Activated naive CD4-positive, alpha-beta T cell treated with anti-CD3 and anti-CD28 coated beads, Interleukin-2, amount 10 ng/mL, durations not matched to agents 7 days and 5 days (primary cell): ENCODE measurements around the gene TMEM239.

Experiments used
- CTCF ChIA-PET: fragments of 350-600 bp; sonication (Branson Sonifier 250); formaldehyde crosslinking; loops from one replicate; lab custom pipeline; 2021; ENCODE audit warnings: antibody characterized with exemption; lab: Charles Lee
- DNase-seq: peaks from one replicate; pipeline ENCODE4 v3.0.0-alpha.2; 2020
- H3K27ac Mint-ChIP-seq: one replicate; pipeline ENCODE4 v1.8.0; 2021; ENCODE audit warnings: mild to moderate bottlenecking, moderate library complexity, mixed read lengths
- H3K27me3 Mint-ChIP-seq: one replicate; pipeline ENCODE4 v1.8.0; 2021; ENCODE audit warnings: mild to moderate bottlenecking, mixed read lengths
- H3K36me3 Mint-ChIP-seq: one replicate; pipeline ENCODE4 v1.8.0; 2021; ENCODE audit warnings: mixed read lengths
- H3K4me1 Mint-ChIP-seq: one replicate; pipeline ENCODE4 v1.8.0; 2021; ENCODE audit warnings: mixed read lengths
- H3K4me3 Mint-ChIP-seq: one replicate; pipeline ENCODE4 v1.8.0; 2021; ENCODE audit warnings: mild to moderate bottlenecking, moderate library complexity, mixed read lengths
- H3K9me3 Mint-ChIP-seq: one replicate; pipeline ENCODE4 v1.8.0; 2021; ENCODE audit warnings: mixed read lengths

TMEM239 gene

GRCh38 chr20:2839732-2840137 is 23.6 kb downstream of the TMEM239 start:
- no peaks in the 10 kb centered on the region for H3K9me3 Mint-ChIP-seq
- H3K4me1 Mint-ChIP-seq, result peaks cover 20% of the 10 kb centered on the region
- peaks cover 15% of the 10 kb centered on the region for H3K36me3 Mint-ChIP-seq
- CTCF ChIA-PET, result interaction anchor here (0.8 to 1.6 kb wide), 2 partner anchors 96 to 152 kb away, joined by 3 to 7 read pairs; no protein-coding TSS in a partner anchor
- no peaks in the 10 kb centered on the region for H3K27me3 Mint-ChIP-seq
- peak overlapping the region; percentile 65 for H3K4me3 Mint-ChIP-seq
- H3K27ac Mint-ChIP-seq, result peak overlapping the region; percentile 81
- DNase-seq, result no peak

DNA sequence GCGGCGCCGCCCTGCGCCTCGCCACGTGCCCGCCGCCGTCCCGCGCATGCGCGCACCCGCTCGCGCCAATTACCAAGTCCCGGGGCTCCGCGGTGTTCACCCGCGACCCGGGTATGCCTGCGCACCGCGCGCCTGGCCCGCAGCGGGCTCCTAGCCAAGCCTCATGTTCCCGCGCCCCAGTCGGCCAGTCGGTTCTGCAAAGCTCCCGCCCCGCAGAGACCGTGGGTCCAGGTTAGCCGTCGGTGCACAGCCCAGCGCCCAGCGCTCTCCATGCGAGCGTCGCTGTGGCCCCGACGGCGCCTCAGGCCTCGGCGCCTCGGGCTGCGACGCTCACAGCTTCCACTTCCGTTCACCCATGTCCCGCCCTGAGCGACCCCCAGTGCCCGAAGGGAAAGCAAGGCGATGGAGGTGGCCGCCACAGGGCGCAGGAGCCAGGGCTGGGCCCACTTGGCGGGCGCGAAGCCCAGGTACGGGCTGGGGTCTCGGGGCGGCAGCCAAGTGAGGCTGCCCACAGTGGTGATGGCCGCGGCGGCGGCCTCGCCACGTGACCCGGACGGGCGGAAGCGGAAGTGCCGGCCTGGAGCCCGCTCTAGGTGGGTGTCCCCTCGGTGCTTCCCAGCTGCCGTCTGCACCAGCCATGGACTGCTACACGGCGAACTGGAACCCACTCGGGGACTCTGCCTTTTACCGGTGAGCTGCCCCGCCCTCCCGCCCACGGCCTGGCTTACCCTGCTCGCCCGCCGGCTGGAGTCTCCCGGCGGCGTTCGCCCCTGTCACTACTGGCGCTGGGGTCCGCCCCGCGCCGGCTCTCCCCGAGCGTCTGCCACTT is 24.2 kb downstream of the TMEM239 start, which contains the start of the genes PCED1A and VPS16:
TSS of gene PCED1A (minus strand) at position 518 of the 829 bp plus-strand sequence. CDS start 743 bp downstream, outside the sequence.
TSS of gene VPS16 (plus strand) at position 608 of the 829 bp plus-strand sequence. CDS start at position 638, 30 bp downstream.
- no peaks in the 10 kb centered on the region for H3K9me3 Mint-ChIP-seq
- H3K27ac Mint-ChIP-seq, result peak within 1 kb of the TSS; percentile 83
- peak; percentile 92 for DNase-seq
- CTCF ChIA-PET, result interaction anchor here (1.6 kb wide), 1 partner anchor 152 kb away, joined by 7 read pairs; no protein-coding TSS in a partner anchor
- H3K4me1 Mint-ChIP-seq, result peaks cover 26% of the 10 kb centered on the region
- peaks cover 15% of the 10 kb centered on the region for H3K36me3 Mint-ChIP-seq
- H3K4me3 Mint-ChIP-seq, result peak within 1 kb of the TSS; percentile 76
- H3K27me3 Mint-ChIP-seq, result no peaks in the 10 kb centered on the region

DNA sequence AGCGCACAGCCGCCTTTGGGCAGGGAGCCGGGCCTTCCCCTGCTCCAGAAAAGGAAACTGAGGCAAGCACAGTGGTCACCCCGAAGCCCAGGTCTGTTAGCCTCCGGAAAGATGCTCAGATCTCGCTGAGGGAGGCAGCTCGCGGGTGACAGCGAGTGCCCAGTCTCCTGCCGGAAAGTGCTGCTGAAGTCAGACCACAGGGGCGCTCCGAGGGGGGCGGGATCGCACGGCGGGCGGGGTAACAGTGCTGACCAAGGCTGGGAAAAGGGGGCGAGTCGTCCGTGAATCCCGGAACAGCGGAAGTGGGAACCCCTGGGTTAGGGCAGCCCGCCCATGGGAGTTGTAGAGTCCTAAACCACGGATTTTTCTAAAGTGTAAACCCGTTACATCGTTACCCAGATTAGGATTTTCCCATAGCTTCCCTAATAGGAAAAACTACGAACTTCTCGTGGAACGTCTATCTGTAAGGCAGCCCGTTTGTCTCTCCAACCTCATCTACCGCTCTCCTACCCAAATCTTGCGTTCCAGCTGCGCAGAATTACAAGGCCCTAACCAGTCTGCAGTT is 24.9 kb downstream of the TMEM239 start:
- peaks cover 28% of the 10 kb centered on the region for H3K4me1 Mint-ChIP-seq
- peaks cover 15% of the 10 kb centered on the region for H3K36me3 Mint-ChIP-seq
- peak; percentile 69 for DNase-seq
- H3K27me3 Mint-ChIP-seq, result no peaks in the 10 kb centered on the region
- CTCF ChIA-PET, result no interaction called here
- peak overlapping the region; percentile 70 for H3K27ac Mint-ChIP-seq
- peak overlapping the region; percentile 76 for H3K4me3 Mint-ChIP-seq
- no peaks in the 10 kb centered on the region for H3K9me3 Mint-ChIP-seq

GRCh38 chr20:2845607-2846006 is 29.4 kb downstream of the TMEM239 start:
- Mint-ChIP-seq H3K27ac (no peak overlapping the region), H3K4me1 (peaks cover 21% of the 10 kb centered on the region)
- CTCF ChIA-PET, result no interaction called here

GRCh38 chr20:2846698-2847097 is 30.5 kb downstream of the TMEM239 start:
- no peak for DNase-seq
- H3K9me3 Mint-ChIP-seq, result no peaks in the 10 kb centered on the region
- no peak overlapping the region for H3K4me3 Mint-ChIP-seq
- peaks cover 9% of the 10 kb centered on the region for H3K36me3 Mint-ChIP-seq
- CTCF ChIA-PET, result no interaction called here
- no peaks in the 10 kb centered on the region for H3K27me3 Mint-ChIP-seq
- no peak overlapping the region for H3K27ac Mint-ChIP-seq
- peaks cover 21% of the 10 kb centered on the region for H3K4me1 Mint-ChIP-seq

More at GRCh38 chr20:2845607-2846006, 29.4 kb downstream of the TMEM239 start:
- H3K9me3 Mint-ChIP-seq, result no peaks in the 10 kb centered on the region
- DNase-seq, result no peak
- peaks cover 9% of the 10 kb centered on the region for H3K36me3 Mint-ChIP-seq
- no peak overlapping the region for H3K4me3 Mint-ChIP-seq
- H3K27me3 Mint-ChIP-seq, result no peaks in the 10 kb centered on the region

GRCh38 chr20:2847802-2848201 is 31.6 kb downstream of the TMEM239 start:
- H3K36me3 Mint-ChIP-seq, result peaks cover 12% of the 10 kb centered on the region
- no peak overlapping the region for H3K27ac Mint-ChIP-seq
- H3K27me3 Mint-ChIP-seq, result no peaks in the 10 kb centered on the region
- no peaks in the 10 kb centered on the region for H3K9me3 Mint-ChIP-seq
- H3K4me3 Mint-ChIP-seq, result no peak overlapping the region
- CTCF ChIA-PET, result no interaction called here
- H3K4me1 Mint-ChIP-seq, result peaks cover 31% of the 10 kb centered on the region
- no peak for DNase-seq

GRCh38 chr20:2849529-2849928 is 33.4 kb downstream of the TMEM239 start:
- H3K27ac Mint-ChIP-seq, result no peak overlapping the region
- no peak for DNase-seq
- H3K9me3 Mint-ChIP-seq, result no peaks in the 10 kb centered on the region
- no peaks in the 10 kb centered on the region for H3K27me3 Mint-ChIP-seq
- H3K4me3 Mint-ChIP-seq, result no peak overlapping the region
- H3K4me1 Mint-ChIP-seq, result peaks cover 36% of the 10 kb centered on the region
- CTCF ChIA-PET, result interaction anchor here (0.9 to 1.9 kb wide), 2 partner anchors 120 to 162 kb away, joined by 3 to 5 read pairs; no protein-coding TSS in a partner anchor
- H3K36me3 Mint-ChIP-seq, result peaks cover 10% of the 10 kb centered on the region

GRCh38 chr20:2851086-2851485 is 34.9 kb downstream of the TMEM239 start:
- Mint-ChIP-seq H3K4me1 (peaks cover 26% of the 10 kb centered on the region), H3K27me3 (no peaks in the 10 kb centered on the region), H3K36me3 (peaks cover 10% of the 10 kb centered on the region), H3K4me3 (no peak overlapping the region), H3K9me3 (no peaks in the 10 kb centered on the region), H3K27ac (no peak overlapping the region)
- no peak for DNase-seq
- CTCF ChIA-PET, result interaction anchor here (1.0 to 1.9 kb wide), 3 partner anchors 12 to 160 kb away, joined by 4 to 8 read pairs (median 5); no protein-coding TSS in a partner anchor

- no peak for DNase-seq
- Mint-ChIP-seq H3K4me3 (no peak overlapping the region), H3K36me3 (peaks cover 10% of the 10 kb centered on the region), H3K4me1 (no peaks in the 10 kb centered on the region), H3K9me3 (no peaks in the 10 kb centered on the region), H3K27me3 (no peaks in the 10 kb centered on the region), H3K27ac (no peak overlapping the region)
- CTCF ChIA-PET, result interaction anchor here (1.2 kb wide), 1 partner anchor 13 kb away, joined by 4 read pairs; no protein-coding TSS in a partner anchor
These were observed 42.4 kb downstream of the TMEM239 start for GRCh38 chr20:2858591-2858990.

DNA sequence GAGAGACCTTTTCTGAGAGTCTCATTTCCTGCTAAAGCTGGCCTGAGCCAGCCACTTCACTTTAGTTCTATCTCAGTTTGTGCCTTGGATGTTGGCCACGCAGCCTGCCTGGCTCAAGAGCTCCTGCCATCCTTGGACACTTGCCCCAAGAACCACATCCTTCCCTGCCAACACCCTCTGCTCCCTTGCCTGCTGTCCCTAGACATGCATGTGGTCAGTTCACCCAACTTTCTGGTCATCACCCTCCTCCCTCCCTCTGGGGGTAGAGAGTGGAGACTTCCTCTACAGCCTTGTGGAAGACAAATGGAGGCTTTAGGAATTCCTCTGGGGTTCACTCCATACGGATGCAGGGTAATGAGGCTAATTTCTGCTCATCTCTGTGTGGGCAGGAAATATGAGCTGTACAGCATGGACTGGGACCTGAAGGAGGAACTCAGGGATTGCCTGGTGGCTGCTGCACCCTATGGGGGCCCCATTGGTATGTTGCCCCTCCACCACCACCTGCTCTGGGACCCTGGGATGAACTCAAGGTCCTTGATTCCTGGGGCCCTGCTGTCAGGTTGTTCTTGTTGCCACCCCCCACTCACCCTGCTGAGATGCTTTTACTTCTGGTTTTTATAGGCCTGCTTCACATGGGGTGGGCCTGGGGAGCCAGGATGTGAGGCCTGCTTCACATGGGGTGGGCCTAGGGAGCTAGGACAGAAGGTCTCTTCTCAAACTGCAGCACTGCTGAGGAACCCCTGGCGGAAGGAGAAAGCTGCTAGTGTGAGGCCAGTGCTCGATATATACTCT is 43.4 kb downstream of the TMEM239 start:
- CTCF ChIA-PET, result interaction anchor here (1.2 kb wide), 1 partner anchor 12 kb away, joined by 4 read pairs; no protein-coding TSS in a partner anchor

DNA sequence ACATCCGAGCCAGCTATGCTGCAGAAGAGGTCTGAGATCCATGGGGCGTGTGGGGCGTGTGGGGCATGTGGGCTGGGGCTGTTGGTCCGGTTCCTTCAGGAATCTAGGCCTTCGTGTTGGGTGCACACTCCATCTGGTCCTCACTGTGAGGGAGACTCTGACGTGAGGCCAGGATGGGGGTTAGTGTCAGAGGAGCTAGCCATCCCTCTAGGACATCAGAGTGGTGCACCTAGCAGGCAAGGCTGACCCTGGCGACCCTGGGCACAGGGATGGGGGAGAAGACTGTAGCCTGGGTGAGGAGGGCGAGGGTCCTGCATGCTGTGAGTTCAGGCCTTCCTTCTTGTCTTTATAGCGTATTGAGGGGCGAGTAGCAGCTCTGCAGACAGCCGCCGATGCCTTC is 48.5 kb downstream of the TMEM239 start:
- H3K36me3 Mint-ChIP-seq, result peaks cover 23% of the 10 kb centered on the region
- CTCF ChIA-PET, result no interaction called here
- H3K27ac Mint-ChIP-seq, result no peak overlapping the region
- H3K27me3 Mint-ChIP-seq, result no peaks in the 10 kb centered on the region
- no peak for DNase-seq
- H3K9me3 Mint-ChIP-seq, result no peaks in the 10 kb centered on the region
- peaks cover 19% of the 10 kb centered on the region for H3K4me1 Mint-ChIP-seq
- H3K4me3 Mint-ChIP-seq, result no peak overlapping the region

More for the DNA sequence above, 43.4 kb downstream of the TMEM239 start:
- Mint-ChIP-seq H3K4me3 (no peak overlapping the region), H3K4me1 (no peaks in the 10 kb centered on the region), H3K9me3 (no peaks in the 10 kb centered on the region), H3K27ac (no peak overlapping the region), H3K36me3 (peaks cover 10% of the 10 kb centered on the region), H3K27me3 (no peaks in the 10 kb centered on the region)
- no peak for DNase-seq

GRCh38 chr20:2865101-2865500 is 48.9 kb downstream of the TMEM239 start:
- CTCF ChIA-PET, result no interaction called here
- no peak overlapping the region for H3K4me3 Mint-ChIP-seq

GRCh38 chr20:2865630-2866029 is 49.5 kb downstream of the TMEM239 start:
- no peak for DNase-seq
- Mint-ChIP-seq H3K27me3 (peaks cover 3% of the 10 kb centered on the region), H3K27ac (peak overlapping the region; percentile 35), H3K9me3 (no peaks in the 10 kb centered on the region), H3K4me3 (no peak overlapping the region), H3K4me1 (peaks cover 22% of the 10 kb centered on the region), H3K36me3 (peaks cover 23% of the 10 kb centered on the region)
- CTCF ChIA-PET, result no interaction called here

More at GRCh38 chr20:2865101-2865500, 48.9 kb downstream of the TMEM239 start:
- Mint-ChIP-seq H3K27ac (no peak overlapping the region), H3K27me3 (no peaks in the 10 kb centered on the region), H3K36me3 (peaks cover 23% of the 10 kb centered on the region), H3K9me3 (no peaks in the 10 kb centered on the region), H3K4me1 (peaks cover 19% of the 10 kb centered on the region)
- DNase-seq, result no peak
